A673 (cell line): ENCODE measurements around the gene ANO3.

Source experiments
- EZH2 ChIP-seq: fragments of 200-600 bp; sonication (generic); IDR thresholded peaks from 2 replicates; pipeline ENCODE4 v1.6.1; 2017; ENCODE audit warnings: borderline replicate concordance, low read depth, mild to moderate bottlenecking, mixed read lengths, antibody characterized with exemption, low read length; ENCODE audit not compliant: poor library complexity, severe bottlenecking
- TF ChIP-seq, protein P1 (sequence below): fragments of 300-800, 200-600 bp; sonication (generic); conservative IDR thresholded peaks from 2 replicates; pipeline ENCODE4 v1.5.1; 2017; ENCODE audit warnings: low read depth, mild to moderate bottlenecking, antibody characterized with exemption, low read length, moderate library complexity, mixed read lengths

DNA sequence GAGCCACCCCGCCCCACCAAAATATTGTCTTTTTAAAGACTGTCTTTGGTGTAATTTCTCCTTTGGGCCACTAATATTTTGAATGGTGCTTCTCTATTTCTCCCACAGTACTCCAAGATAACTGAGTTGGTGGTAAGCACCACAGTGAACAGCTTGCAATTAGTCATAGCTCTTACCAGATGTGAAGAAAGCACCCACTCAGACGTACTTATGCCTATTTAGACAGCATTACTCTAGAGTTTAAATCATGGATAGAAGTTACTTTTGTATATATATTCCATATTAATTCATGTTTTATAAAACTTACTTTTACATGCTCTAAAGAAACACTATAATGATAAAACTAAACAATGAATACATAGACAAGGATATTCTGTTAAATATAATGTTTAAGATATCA lies 12.7 kb downstream of the ANO3 start:
- TF ChIP-seq, protein P1, sequence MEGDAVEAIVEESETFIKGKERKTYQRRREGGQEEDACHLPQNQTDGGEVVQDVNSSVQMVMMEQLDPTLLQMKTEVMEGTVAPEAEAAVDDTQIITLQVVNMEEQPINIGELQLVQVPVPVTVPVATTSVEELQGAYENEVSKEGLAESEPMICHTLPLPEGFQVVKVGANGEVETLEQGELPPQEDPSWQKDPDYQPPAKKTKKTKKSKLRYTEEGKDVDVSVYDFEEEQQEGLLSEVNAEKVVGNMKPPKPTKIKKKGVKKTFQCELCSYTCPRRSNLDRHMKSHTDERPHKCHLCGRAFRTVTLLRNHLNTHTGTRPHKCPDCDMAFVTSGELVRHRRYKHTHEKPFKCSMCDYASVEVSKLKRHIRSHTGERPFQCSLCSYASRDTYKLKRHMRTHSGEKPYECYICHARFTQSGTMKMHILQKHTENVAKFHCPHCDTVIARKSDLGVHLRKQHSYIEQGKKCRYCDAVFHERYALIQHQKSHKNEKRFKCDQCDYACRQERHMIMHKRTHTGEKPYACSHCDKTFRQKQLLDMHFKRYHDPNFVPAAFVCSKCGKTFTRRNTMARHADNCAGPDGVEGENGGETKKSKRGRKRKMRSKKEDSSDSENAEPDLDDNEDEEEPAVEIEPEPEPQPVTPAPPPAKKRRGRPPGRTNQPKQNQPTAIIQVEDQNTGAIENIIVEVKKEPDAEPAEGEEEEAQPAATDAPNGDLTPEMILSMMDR: no peak
- TF ChIP-seq EZH2: no peak
